Upper lobe of left lung (tissue), 6 donors: ENCODE measurements around the gene CATSPERZ. TPM values are rescaled to one million over a fixed set of nuclear protein-coding genes. Genes with fewer than 3 reads are reported as not detected.

Experiments used
- ATAC-seq, 2 donors: fragments of 200-7000 bp; cut with Tn5 transposase; one replicate each; pipeline ENCODE4 v1.9.1; 2022; ENCODE audit warnings: mild to moderate bottlenecking in 2 of 2, moderate library complexity in 2 of 2; ENCODE audit not compliant: low FRiP score in 2 of 2
- DNase-seq, 2 donors: peaks; one replicate each; pipeline ENCODE4 v3.0.0-alpha.2; 2019 to 2020
- H3K27ac ChIP-seq, 4 donors: fragments of 200-600 bp; sonication (generic); one replicate each; pipeline ENCODE4 v1.5.1; 2016 to 2019
- H3K27me3 ChIP-seq, 4 donors: fragments of 200-600 bp; sonication (generic); one replicate each; pipeline ENCODE4 v1.5.1; 2017 to 2019
- H3K36me3 ChIP-seq, 4 donors: fragments of 200-600 bp; sonication (generic); one replicate each; pipeline ENCODE4 v1.5.1; 2016 to 2019
- H3K4me1 ChIP-seq, 4 donors: fragments of 200-600 bp; sonication (generic); one replicate each; pipeline ENCODE4 v1.5.1; 2018 to 2019
- H3K4me3 ChIP-seq, 4 donors: fragments of 200-600 bp; sonication (generic); one replicate each; pipeline ENCODE4 v1.5.1; 2017 to 2019; ENCODE audit warnings: mild to moderate bottlenecking in 2 of 4, moderate library complexity in 1 of 4
- H3K9me3 ChIP-seq, 4 donors: fragments of 200-600 bp; sonication (generic); one replicate each; pipeline ENCODE4 v1.5.1; 2018 to 2019
- EP300 ChIP-seq, 4 donors: sonication (generic); formaldehyde crosslinking; IDR thresholded peaks; one replicate each; pipeline ENCODE4 v1.5.1; 2017; ENCODE audit warnings: antibody characterized with exemption in 4 of 4, control low read depth in 2 of 4
- POLR2A ChIP-seq, 4 donors: fragments of 450-650 bp; IDR thresholded peaks; one replicate each; pipeline ENCODE4 v1.5.1; 2016 to 2017; ENCODE audit warnings: antibody characterized with exemption in 4 of 4, mild to moderate bottlenecking in 2 of 4
- POLR2AphosphoS5 ChIP-seq, 2 donors: sonication (generic); formaldehyde crosslinking; IDR thresholded peaks; one replicate each; pipeline ENCODE4 v1.5.1; 2017; ENCODE audit warnings: antibody characterized with exemption in 2 of 2
- WGBS, 2 donors: methylation state at CpG; one replicate each; pipeline ENCODE4 v1.1.5; 2017 to 2018; 5-methylcytosine and 5-hydroxymethylcytosine counted together
- total RNA-seq, 6 donors: library from RNA; depleted of rRNA in 4 of 6; stranded (reverse); fragments of >200 nt in 4 of 6; gene quantifications; one replicate each; pipeline versions ENCODE4 v1.1.0 to v1.2.1, GENCODE V29; 2016 to 2021
- TF ChIP-seq, protein P1 (sequence below), 6 experiments: fragments of 450-650 bp in 4 of 6; fragments of 200-600 bp in 2 of 6; sonication (generic) in 2 of 6; IDR thresholded peaks; one replicate each; pipeline ENCODE4 v1.5.1; 2016 to 2019; ENCODE audit warnings: antibody characterized with exemption in 6 of 6
- donor health status: DM: no; HTN: no; CAD: no; lungs with moderate emphysema.
- donor health status: DM: no; HTN: yes; CAD: no; lungs with severe emphysema.

CATSPERZ gene
- total RNA-seq, 6 donors from 2014 or later: 0.51 to 62.9 (median 2.5) TPM; not detected in 2

DNA sequence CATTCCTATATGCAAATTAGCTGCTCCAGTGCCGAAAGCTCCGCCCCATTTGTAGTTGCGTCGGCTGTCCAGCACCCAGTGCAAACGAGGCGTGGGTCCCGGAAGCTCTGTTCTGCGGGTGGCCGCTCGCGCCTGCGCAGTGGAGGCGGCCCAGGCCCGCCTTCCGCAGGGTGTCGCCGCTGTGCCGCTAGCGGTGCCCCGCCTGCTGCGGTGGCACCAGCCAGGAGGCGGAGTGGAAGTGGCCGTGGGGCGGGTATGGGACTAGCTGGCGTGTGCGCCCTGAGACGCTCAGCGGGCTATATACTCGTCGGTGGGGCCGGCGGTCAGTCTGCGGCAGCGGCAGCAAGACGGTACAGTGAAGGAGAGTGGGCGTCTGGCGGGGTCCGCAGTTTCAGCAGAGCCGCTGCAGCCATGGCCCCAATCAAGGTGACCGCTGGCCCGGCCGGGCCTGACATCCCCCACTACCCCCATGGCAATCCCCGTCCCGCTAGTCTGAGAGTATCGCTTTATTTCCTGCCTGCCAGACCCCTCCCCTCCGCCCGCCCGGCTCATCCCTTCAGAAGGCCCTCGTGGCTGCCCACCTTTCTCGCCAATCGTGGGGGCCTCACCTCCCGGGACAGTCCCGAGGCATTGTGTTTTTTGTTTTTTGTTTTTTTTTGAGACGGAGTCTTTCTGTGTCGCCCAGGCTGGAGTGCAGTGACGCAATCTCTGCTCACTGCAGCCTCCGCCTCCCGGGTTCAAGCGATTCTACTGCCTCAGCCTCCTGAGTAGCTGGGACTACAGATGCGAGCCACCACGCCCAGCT, 18.0 kb downstream of the CATSPERZ start, which contains the start of gene PRDX5:
Gene PRDX5 (plus strand): TSS at position 161 of the 805 bp plus-strand sequence. CDS start 95 bp downstream, at position 256.
- ATAC-seq: peak; percentile 95 to 96
- Histone ChIP-seq H3K27me3 (no peaks in the 10 kb centered on the region), H3K36me3 (peaks cover 7 to 41% (median 33%) of the 10 kb centered on the region in 4 donors), H3K4me3 (peak within 1 kb of the TSS; percentile 66 to 91 (median 74)), H3K9me3 (no peaks in the 10 kb centered on the region), H3K4me1 (peaks cover 23 to 57% (median 41%) of the 10 kb centered on the region in 4 donors), H3K27ac (peak within 1 kb of the TSS; percentile 90 to 98 (median 94))
- peak; percentile 98 for DNase-seq
- peak; percentile 66 to 90 for TF ChIP-seq POLR2AphosphoS5 (IDR thresholded peaks at IDR 0.05)
- TF ChIP-seq POLR2A (IDR thresholded peaks at IDR 0.05): peak in 3 of 4 donors; percentile 73 to 94 (median 89)
- TF ChIP-seq, protein P1, sequence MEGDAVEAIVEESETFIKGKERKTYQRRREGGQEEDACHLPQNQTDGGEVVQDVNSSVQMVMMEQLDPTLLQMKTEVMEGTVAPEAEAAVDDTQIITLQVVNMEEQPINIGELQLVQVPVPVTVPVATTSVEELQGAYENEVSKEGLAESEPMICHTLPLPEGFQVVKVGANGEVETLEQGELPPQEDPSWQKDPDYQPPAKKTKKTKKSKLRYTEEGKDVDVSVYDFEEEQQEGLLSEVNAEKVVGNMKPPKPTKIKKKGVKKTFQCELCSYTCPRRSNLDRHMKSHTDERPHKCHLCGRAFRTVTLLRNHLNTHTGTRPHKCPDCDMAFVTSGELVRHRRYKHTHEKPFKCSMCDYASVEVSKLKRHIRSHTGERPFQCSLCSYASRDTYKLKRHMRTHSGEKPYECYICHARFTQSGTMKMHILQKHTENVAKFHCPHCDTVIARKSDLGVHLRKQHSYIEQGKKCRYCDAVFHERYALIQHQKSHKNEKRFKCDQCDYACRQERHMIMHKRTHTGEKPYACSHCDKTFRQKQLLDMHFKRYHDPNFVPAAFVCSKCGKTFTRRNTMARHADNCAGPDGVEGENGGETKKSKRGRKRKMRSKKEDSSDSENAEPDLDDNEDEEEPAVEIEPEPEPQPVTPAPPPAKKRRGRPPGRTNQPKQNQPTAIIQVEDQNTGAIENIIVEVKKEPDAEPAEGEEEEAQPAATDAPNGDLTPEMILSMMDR (IDR thresholded peaks at IDR 0.05): peak in 5 of 6 experiments; percentile 51 to 90 (median 58)
- peak in 1 of 4 donors; percentile 4 for TF ChIP-seq EP300 (IDR thresholded peaks at IDR 0.05)
- WGBS, 2 donors: 0 to 1% methylated on average over 23 to 56 of the region's 61 CpGs

GRCh38 chr11:64318766-64319761, 18.9 kb downstream of the CATSPERZ start:
- Histone ChIP-seq H3K4me3 (peak overlapping the region; percentile 24 to 91 (median 69)), H3K4me1 (peaks cover 23 to 60% (median 42%) of the 10 kb centered on the region in 4 donors), H3K27ac (peak overlapping the region; percentile 90 to 98 (median 94)), H3K27me3 (no peaks in the 10 kb centered on the region), H3K36me3 (peaks cover 7 to 37% (median 30%) of the 10 kb centered on the region in 4 donors), H3K9me3 (no peaks in the 10 kb centered on the region)
- peak; percentile 12 to 39 for TF ChIP-seq POLR2AphosphoS5 (IDR thresholded peaks at IDR 0.05)
- peak in 1 of 4 donors; percentile 20 for TF ChIP-seq EP300 (IDR thresholded peaks at IDR 0.05)
- TF ChIP-seq POLR2A (IDR thresholded peaks at IDR 0.05): peak in 1 of 4 donors; percentile 37
- TF ChIP-seq, protein P1 (IDR thresholded peaks at IDR 0.05): no peak
- DNase-seq (peak in 1 of 2 donors; percentile 70), ATAC-seq (no peak)
- 11 to 18% methylated on average over 13 to 14 of the region's 19 CpGs for WGBS, 2 donors

GRCh38 chr11:64320556-64320955, 20.4 kb downstream of the CATSPERZ start:
- H3K36me3 ChIP-seq: peaks cover 0 to 22% (median 15%) of the 10 kb centered on the region in 4 donors
- ATAC-seq (no peak), DNase-seq (no peak)
- TF ChIP-seq EP300 (IDR thresholded peaks at IDR 0.05) (no peak), POLR2A (IDR thresholded peaks at IDR 0.05) (no peak), POLR2AphosphoS5 (IDR thresholded peaks at IDR 0.05) (no peak)
- TF ChIP-seq, protein P1 (IDR thresholded peaks at IDR 0.05): no peak
- H3K9me3 ChIP-seq: no peaks in the 10 kb centered on the region
- peaks cover 23 to 60% (median 42%) of the 10 kb centered on the region in 4 donors for H3K4me1 ChIP-seq
- no peak overlapping the region for H3K4me3 ChIP-seq
- peak overlapping the region; percentile 90 to 98 (median 94) for H3K27ac ChIP-seq
- WGBS, 2 donors: 94 to 96% methylated on average over 7 of the region's 7 CpGs
- H3K27me3 ChIP-seq: no peaks in the 10 kb centered on the region

DNA sequence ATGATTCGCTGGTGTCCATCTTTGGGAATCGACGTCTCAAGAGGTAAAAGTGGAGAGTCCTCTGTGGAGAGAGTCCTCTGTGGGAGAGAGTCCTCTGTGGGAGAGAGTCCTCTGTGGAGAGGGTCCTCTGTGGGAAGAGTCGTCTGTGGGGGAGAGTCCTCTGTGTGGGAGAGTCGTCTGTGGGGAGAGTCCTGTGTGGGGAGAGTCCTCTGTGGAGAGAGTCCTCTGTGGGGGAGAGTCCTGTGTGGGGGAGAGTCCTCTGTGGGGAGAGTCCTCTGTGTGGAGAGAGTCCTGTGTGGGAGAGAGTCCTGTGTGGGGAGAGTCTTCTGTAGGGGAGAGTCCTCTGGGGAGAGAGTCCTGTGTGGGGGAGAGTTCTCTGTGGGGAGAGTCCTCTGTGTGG, 20.9 kb downstream of the CATSPERZ start:
- no peaks in the 10 kb centered on the region for H3K9me3 ChIP-seq
- no peak for ATAC-seq
- H3K27ac ChIP-seq: peak overlapping the region; percentile 90 to 98 (median 94)

More for the DNA sequence above, 20.9 kb downstream of the CATSPERZ start:
- Histone ChIP-seq H3K4me3 (no peak overlapping the region), H3K4me1 (peaks cover 23 to 58% (median 41%) of the 10 kb centered on the region in 4 donors), H3K36me3 (peaks cover 0 to 17% (median 12%) of the 10 kb centered on the region in 4 donors), H3K27me3 (no peaks in the 10 kb centered on the region)
- DNase-seq: no peak
- TF ChIP-seq EP300 (IDR thresholded peaks at IDR 0.05): no peak
- TF ChIP-seq POLR2A (IDR thresholded peaks at IDR 0.05): no peak
- TF ChIP-seq, protein P1 (IDR thresholded peaks at IDR 0.05): no peak
- TF ChIP-seq POLR2AphosphoS5 (IDR thresholded peaks at IDR 0.05): no peak
- 72 to 75% methylated on average over 5 of the region's 5 CpGs for WGBS, 2 donors
